Right lobe of liver (tissue), 6 donors: ENCODE results near the gene PDE6B. TPM values are rescaled to one million over a fixed set of nuclear protein-coding genes. Genes with fewer than 3 reads are reported as not detected.

Source experiments
- ATAC-seq, 4 donors: fragments of 200-7000 bp; cut with Tn5 transposase; one replicate each; pipeline ENCODE4 v1.9.1; 2020; ENCODE audit warnings: mild to moderate bottlenecking in 4 of 4, moderate library complexity in 4 of 4
- DNase-seq, 3 donors: peaks; one replicate each; pipeline ENCODE4 v3.0.0-alpha.2; 2020
- H3K27ac ChIP-seq, 3 donors: fragments of 200-600 bp; one replicate each; pipeline ENCODE4 v1.8.0; 2022
- H3K27me3 ChIP-seq, 2 donors: fragments of 200-600 bp; one replicate each; pipeline ENCODE4 v1.8.0; 2022
- H3K36me3 ChIP-seq, 4 donors: fragments of 200-600 bp; sonication (generic) in 1 of 4; one replicate each; pipeline versions ENCODE4 v1.5.1 to v1.8.0; 2017 to 2022; ENCODE audit warnings: control low read depth in 1 of 4
- H3K4me1 ChIP-seq, 4 donors: fragments of 200-600 bp; sonication (generic) in 1 of 4; one replicate each; pipeline versions ENCODE4 v1.5.1 to v1.8.0; 2017 to 2022; ENCODE audit warnings: control low read depth in 1 of 4
- H3K4me3 ChIP-seq, 3 donors: fragments of 200-600 bp; one replicate each; pipeline ENCODE4 v1.8.0; 2022
- H3K9me3 ChIP-seq, 4 donors: fragments of 200-600 bp; sonication (generic) in 1 of 4; one replicate each; pipeline versions ENCODE4 v1.5.1 to v1.8.0; 2017 to 2022; ENCODE audit warnings: control low read depth in 1 of 4
- POLR2A ChIP-seq: fragments of 450-650 bp; IDR thresholded peaks from one replicate; pipeline ENCODE4 v1.6.1; 2017; ENCODE audit warnings: antibody characterized with exemption, mild to moderate bottlenecking
- WGBS: methylation state at CpG from one replicate; pipeline ENCODE4 v1.1.6; 2018; ENCODE audit warnings: low coverage, low lambda C conversion rate; ENCODE audit not compliant: insufficient coverage; ENCODE audit errors: missing lambda C conversion rate; 5-methylcytosine and 5-hydroxymethylcytosine counted together
- intact Hi-C, 2 donors: fragments of 100-400 bp; cut with DNase I; formaldehyde crosslinking; loops; one replicate each; pipeline versions ENCODE4 v1.11.2 to v1.14.1; 2022
- total RNA-seq, 6 experiments: library from RNA; depleted of rRNA in 2 of 6; stranded (reverse); fragments of >200 nt in 2 of 6; fragmentation: NEBNext Ultra II Directional in 3 of 6; extraction: Animal tissue kit (Norgen Biotek cat#: 25700) in 3 of 6; gene quantifications; one replicate each; pipeline versions ENCODE4 v1.1.0 to v1.2.4, GENCODE V29; 2016 to 2023
- TF ChIP-seq, protein P1 (sequence below), 4 donors: fragments of 200-600 bp in 3 of 4; fragments of 450-650 bp in 1 of 4; IDR thresholded peaks; one replicate each; pipeline versions ENCODE4 v1.5.1 to v1.8.0; 2016 to 2022; ENCODE audit warnings: antibody characterized with exemption in 4 of 4, mild to moderate bottlenecking in 2 of 4
- donor health status: DM: no; HTN: yes; CAD: no.
- donor health status: DM: no; HTN: no; CAD: no.
- donor health status: DM: no; HTN: no; CAD: no.
- donor health status: DM: no; HTN: yes; CAD: no.
- donor health status: DM: no; HTN: yes; CAD: no.

Gene PDE6B
- total RNA-seq, 6 experiments from 2014 or later, result 0.24 to 1.9 (median 0.76) TPM; not detected in 1

DNA sequence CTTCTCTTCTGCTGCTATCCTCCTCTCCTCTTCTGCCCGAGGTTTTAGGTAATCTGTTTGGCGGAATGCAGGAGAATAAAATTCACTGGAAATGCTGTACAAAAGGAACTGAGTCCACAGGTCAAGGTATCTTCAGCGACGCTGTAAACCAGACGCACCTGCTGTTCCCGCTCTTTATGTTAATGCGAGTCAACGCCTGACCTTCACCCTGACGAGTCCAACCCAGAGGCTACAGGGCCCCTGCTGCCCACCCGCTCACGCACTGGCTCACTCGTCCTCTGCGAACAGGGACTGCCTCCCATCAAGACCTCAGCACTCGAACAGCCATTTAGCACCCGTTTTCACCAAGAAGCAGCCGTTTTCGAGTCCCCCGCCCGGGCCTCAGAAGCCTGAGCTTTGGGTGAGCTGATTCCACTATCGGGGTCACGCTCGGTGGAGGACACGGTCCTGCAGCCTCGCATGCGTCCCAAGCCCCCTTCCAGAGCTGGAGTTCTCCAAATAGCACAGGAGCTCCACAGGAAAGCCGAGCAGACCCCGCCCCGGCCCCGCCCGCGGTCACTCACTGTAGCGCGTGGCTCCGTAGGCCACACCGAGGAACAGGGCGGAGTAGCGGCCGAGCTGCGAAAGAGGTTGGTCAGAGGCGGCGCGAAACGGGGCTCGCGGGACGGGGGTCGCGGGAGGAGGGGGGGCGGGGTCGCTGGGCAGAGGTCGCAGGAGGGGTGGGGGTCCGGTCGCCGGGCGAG lies 48.1 kb downstream of the PDE6B start:
- H3K4me3 ChIP-seq, result peak overlapping the region; percentile 89 to 98 (median 95)
- intact Hi-C loops, result no loop called here
- DNase-seq (peak in 1 of 3 donors; percentile 66), ATAC-seq (peak; percentile 17 to 41 (median 34))
- no peaks in the 10 kb centered on the region for H3K27me3 ChIP-seq
- TF ChIP-seq, protein P1, sequence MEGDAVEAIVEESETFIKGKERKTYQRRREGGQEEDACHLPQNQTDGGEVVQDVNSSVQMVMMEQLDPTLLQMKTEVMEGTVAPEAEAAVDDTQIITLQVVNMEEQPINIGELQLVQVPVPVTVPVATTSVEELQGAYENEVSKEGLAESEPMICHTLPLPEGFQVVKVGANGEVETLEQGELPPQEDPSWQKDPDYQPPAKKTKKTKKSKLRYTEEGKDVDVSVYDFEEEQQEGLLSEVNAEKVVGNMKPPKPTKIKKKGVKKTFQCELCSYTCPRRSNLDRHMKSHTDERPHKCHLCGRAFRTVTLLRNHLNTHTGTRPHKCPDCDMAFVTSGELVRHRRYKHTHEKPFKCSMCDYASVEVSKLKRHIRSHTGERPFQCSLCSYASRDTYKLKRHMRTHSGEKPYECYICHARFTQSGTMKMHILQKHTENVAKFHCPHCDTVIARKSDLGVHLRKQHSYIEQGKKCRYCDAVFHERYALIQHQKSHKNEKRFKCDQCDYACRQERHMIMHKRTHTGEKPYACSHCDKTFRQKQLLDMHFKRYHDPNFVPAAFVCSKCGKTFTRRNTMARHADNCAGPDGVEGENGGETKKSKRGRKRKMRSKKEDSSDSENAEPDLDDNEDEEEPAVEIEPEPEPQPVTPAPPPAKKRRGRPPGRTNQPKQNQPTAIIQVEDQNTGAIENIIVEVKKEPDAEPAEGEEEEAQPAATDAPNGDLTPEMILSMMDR (IDR thresholded peaks at IDR 0.05), result no peak
- no peak for TF ChIP-seq POLR2A
- peaks cover 0 to 16% (median 7%) of the 10 kb centered on the region in 4 donors for H3K36me3 ChIP-seq
- WGBS, result 12% methylated on average over 20 of the region's 55 CpGs
- H3K4me1 ChIP-seq, result peaks cover 0 to 16% (median 2%) of the 10 kb centered on the region in 4 donors
- peak overlapping the region in 2 of 3 donors; percentile 92 to 97 for H3K27ac ChIP-seq
- no peaks in the 10 kb centered on the region for H3K9me3 ChIP-seq

DNA sequence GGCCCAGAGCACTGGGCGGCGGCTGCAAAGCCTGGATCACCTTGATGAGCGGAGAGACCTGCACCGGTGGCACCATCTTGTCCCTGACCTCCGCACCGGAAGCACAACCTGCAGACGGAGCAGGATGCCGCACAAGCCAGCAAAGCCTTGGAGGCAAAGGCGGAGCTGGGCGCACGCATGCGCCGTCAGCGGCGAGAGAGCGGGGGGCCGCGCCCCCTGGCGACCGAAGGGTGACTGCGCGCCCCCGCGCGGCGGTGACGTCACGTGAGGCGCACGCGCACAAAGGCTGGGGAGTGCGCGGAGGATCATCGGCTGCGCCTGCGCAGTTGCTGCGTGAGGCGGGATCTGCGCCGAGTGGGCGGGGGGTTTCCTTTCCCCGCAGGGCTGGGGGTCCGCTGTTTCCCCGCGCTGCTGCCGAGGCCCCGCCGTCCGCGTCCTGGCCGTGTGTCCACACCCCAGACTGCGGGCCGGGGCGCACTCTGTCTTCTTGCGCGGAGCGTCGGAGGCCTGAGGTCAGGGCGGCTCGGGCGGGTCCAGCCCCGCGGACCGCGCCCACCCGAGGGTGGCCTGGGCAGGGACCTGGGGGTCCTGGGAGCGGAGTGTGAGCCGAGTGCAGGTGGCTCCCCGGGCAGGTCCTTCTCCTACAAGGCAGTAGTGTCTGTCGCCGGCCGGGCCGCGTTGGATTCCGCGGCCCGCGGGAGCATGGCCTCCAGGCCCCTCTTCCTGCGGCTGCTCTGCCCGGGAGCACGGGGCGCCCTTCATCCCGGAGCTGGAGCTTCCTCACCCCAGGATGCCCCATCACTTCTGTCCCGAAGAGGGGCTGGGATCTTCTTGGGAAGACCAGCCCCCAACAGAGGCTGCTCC lies 49.0 kb downstream of the PDE6B start, which contains the start of the genes ATP5ME and MYL5:
ATP5ME (minus strand) TSS at position 105 of the 864 bp plus-strand sequence; CDS start at position 76, 29 bp downstream.
MYL5 (plus strand) TSS at position 371 of the 864 bp plus-strand sequence. CDS start 3,485 bp downstream, outside the sequence.
- Histone ChIP-seq H3K4me1 (peaks cover 0 to 16% (median 2%) of the 10 kb centered on the region in 4 donors), H3K27ac (peak within 1 kb of the TSS; percentile 83 to 97 (median 92)), H3K9me3 (no peaks in the 10 kb centered on the region), H3K36me3 (peaks cover 0 to 16% (median 7%) of the 10 kb centered on the region in 4 donors), H3K4me3 (peak within 1 kb of the TSS; percentile 89 to 98 (median 95)), H3K27me3 (no peaks in the 10 kb centered on the region)
- ATAC-seq (peak; percentile 88 to 97 (median 90)), DNase-seq (peak; percentile 97 to 99 (median 98))
- WGBS, result 0% methylated on average over 5 of the region's 84 CpGs
- intact Hi-C loops, result no loop called here
- TF ChIP-seq POLR2A, result peak; percentile 85
- TF ChIP-seq, protein P1 (IDR thresholded peaks at IDR 0.05), result peak; percentile 93 to 98 (median 96)

DNA sequence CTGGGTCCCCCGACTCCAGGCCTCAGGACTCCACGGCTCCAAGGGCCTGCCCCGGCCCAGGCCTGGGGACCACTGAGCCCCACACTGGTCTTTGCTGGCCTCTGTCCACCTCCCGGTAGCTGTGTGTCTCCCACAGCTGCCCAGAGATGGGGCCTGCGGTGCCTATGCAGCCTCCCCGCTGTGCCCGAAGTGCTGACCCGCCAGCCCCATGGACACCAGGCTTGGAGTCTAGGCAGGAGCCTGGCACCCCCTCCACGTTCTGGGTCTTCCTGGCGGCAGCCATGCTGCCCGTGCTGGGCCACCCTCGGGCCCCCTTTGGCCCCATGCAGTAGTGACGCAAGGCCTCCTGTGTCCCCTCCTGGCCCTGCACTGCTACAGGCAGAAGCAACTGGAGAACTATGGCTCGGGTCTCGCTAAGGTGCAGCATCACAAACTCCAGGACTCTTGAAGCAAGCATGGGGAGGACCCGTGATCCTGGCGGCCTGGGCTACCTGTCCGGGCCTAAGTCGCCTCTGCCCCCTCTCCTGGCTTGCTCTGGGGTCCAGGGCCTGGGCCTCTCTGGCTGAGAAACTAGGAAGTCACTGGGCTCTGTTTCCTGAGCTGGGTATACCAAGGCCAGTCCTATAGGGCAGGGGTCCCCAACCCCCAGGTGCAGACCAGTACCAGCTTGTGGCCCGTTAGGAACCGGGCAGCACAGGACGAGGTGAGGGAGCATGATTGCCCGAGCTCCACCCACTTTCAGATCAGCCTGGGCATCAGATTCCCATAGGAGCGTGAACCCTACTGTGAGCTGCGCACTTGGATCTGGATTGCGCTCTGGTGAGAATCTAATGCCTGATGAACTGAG lies 49.9 kb downstream of the PDE6B start:
- peak; percentile 1 to 9 (median 2) for ATAC-seq

More for the DNA sequence above, 49.9 kb downstream of the PDE6B start:
- Histone ChIP-seq H3K27ac (peak overlapping the region; percentile 83 to 97 (median 92)), H3K36me3 (peaks cover 0 to 16% (median 7%) of the 10 kb centered on the region in 4 donors), H3K4me1 (peaks cover 0 to 16% (median 2%) of the 10 kb centered on the region in 4 donors), H3K27me3 (no peaks in the 10 kb centered on the region), H3K9me3 (no peaks in the 10 kb centered on the region), H3K4me3 (peak overlapping the region; percentile 89 to 98 (median 95))
- intact Hi-C loops, result no loop called here
- TF ChIP-seq POLR2A, result no peak
- TF ChIP-seq, protein P1 (IDR thresholded peaks at IDR 0.05), result no peak
- no peak for DNase-seq
- 80% methylated on average over 1 of the region's 26 CpGs for WGBS
